ENCODE results near the gene DNAJA1.

DNA sequence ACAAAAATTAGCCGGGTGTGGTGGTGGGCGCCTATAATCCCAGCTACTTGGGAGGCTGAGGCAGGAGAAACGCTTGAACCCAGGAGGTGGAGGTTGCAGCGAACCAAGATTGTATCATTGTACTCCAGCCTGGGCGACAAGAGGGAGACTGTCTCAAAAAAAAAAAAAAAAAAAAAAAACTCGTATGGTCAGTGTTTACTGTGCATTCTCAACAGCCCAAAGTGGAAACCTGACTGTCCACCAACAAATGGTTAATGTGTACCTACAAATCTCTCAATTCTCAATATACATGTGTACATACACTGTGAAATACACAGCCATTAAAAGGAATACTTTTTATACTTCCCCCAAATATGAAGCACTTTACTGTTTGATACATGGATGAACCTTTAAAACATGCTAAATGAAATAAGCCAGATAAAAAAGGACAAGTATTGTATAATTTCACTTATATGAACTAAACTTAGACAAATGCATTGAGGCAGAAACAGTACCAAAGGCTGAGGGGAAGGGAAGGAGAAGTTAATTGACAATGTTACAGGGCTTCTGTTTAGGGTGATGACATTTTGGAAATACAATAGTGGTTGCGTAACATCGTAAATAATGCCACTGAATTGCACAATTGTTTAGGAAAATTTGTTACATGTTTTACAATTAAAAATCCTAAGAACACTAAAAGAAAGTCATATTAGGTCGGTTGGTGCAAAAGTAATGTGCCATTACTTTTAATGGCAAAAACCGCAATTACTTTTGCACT is 16.5 kb downstream of the DNAJA1 start:
- TF ChIP-seq, protein P1, sequence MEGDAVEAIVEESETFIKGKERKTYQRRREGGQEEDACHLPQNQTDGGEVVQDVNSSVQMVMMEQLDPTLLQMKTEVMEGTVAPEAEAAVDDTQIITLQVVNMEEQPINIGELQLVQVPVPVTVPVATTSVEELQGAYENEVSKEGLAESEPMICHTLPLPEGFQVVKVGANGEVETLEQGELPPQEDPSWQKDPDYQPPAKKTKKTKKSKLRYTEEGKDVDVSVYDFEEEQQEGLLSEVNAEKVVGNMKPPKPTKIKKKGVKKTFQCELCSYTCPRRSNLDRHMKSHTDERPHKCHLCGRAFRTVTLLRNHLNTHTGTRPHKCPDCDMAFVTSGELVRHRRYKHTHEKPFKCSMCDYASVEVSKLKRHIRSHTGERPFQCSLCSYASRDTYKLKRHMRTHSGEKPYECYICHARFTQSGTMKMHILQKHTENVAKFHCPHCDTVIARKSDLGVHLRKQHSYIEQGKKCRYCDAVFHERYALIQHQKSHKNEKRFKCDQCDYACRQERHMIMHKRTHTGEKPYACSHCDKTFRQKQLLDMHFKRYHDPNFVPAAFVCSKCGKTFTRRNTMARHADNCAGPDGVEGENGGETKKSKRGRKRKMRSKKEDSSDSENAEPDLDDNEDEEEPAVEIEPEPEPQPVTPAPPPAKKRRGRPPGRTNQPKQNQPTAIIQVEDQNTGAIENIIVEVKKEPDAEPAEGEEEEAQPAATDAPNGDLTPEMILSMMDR (conservative IDR thresholded peaks at IDR 0.05; ENCODE audit: low read length): no peak
- no peak for TF ChIP-seq EZH2phosphoT487 (IDR thresholded peaks at IDR 0.05; ENCODE audit: borderline replicate concordance)

All from Loucy (cell line).